Hypothalamus (tissue), 51 donors: ENCODE results near the gene TIMM13.
"Not testable (repeated sequence)": the region's sequence is repeated elsewhere in the genome, so short reads cannot be mapped to it uniquely, and the experiment has no call there.

Experiments used
- DNase-seq, 51 donors: peaks; one replicate each; lab custom pipeline; 2025; lab: John Stamatoyannopoulos, UW

Gene TIMM13

GRCh38 chr19:2432131-2432848, 4.9 kb upstream of the TIMM13 start:
- no peak for DNase-seq

DNA sequence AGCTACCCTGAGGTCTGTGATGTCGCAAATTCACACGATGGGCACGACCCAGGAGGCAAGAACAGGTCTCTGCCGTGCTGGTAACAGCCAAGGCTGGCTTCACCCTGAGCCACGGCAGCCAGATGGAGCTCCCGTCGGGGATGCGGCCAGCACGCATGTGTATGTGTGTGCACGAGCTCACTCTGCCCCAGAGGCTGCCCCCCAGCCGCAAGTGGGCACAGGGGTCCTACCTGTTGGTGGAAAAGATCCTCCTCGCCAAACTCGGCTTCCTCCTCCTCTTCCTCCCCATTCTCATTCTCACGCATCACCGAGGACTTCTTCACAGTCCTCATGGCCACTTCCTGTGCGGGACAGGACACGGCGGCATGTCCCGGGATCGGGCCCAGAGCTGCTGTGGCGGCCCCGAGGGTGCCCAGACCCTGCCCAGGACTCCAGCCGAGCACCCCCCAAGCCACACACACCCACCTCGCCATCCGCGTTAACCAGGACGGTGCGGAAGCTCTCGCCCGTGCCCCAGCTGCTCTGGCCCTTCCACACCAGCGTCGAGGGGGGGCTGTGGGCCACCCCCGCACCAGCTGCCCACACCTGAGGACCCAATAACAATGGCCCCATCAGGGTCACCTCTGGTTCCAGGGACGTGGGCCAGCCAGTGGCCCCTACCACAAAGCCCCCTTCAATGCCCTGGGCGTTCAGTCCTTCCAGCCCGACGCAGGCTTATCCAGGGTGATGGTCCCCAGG, 4.1 kb upstream of the TIMM13 start:
- DNase-seq = no peak

DNA sequence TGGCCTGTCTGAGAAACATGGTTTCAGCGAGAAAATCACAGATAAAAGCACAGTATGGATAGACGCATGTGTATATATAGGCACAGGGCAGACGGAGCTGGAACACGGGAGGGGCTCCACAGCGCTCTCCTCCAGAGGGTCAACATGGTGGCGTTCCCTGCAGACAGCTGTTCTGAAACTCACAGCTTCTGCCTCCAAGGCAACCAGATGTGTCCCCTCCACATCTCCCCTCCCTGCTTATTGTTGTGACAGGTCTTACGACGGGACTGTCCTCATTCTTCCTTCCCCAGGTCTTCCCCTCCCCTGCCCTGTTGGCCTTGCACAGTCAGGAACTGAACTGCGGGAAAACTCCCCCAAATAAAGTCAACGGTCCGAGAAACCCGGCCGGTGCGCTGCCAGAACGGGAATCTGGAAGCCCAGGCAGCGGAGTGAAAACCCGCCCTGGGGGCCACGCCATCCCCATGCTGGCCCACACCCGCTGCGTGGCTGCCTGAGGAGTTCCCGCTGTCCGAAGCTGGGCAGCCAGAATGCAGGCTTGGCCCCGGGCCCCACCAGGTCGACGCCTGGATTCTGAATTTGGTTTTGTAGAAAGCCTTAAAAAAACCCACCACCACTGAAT, 2.6 kb upstream of the TIMM13 start:
- no peak for DNase-seq

- no peak for DNase-seq
These were observed 1.6 kb upstream of the TIMM13 start for GRCh38 chr19:2428756-2429711.

DNA sequence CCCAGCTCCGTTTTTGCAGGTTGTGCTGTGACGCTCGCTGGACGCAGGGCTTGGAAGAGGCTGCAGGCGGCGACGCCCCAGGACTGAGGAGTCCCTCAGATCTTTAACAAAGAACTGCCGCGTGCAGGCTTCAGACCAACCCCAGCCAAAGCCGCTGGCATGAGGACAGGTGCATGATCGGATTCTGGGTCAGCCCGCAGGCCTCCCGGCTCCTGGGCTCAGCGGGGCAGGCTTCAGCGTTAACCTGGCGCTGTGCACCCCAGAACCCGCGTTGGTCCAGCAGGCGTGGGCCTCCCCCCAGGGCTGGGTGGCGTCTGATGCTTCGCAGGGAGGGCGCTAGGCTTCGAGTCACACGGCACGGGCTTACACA, 920 bp upstream of the TIMM13 start:
- DNase-seq = peak in 22 of 51 donors; percentile 5 to 55 (median 26)

GRCh38 chr19:2426611-2427428, 566 bp downstream of the TIMM13 start:
- DNase-seq = peak in 14 of 51 donors; percentile 16 to 62 (median 37)

GRCh38 chr19:2425622-2426581, 1.5 kb downstream of the TIMM13 start:
- DNase-seq = no peak

GRCh38 chr19:2424686-2425621, 2.4 kb downstream of the TIMM13 start:
- DNase-seq = peak in 13 of 51 donors; percentile 6 to 39 (median 17)

DNA sequence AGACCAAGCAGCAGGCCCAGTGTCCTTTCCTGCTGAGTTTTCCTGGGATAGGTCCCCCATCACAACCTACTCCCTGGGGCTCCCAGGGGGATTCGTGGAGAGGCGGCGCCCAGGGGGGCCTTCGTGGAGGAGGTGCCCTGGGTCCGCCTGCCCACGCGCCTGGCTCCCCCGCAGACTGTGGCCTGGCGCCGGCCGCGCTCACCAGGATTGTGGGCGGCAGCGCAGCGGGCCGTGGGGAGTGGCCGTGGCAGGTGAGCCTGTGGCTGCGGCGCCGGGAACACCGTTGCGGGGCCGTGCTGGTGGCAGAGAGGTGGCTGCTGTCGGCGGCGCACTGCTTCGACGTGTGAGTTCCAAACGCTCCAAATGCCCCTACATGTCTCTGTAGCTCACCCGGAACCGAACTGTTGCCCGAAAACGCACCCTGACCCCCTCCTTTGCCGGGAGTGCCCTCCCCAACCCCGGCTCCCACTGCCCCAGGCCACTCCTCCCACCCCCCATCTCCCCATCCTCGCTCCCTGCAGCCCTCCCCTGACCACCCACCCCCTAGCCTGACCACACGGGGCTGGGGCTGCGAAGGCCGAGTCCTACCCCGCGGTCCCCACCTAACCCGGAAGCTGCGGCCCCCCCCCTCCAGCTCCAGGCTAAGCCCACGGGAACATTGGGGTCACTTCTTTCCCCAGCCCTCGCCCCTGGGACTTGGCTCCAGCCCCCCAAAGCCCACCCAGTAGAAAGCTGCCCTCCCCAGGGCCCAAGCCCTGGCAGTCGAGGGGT, 3.3 kb downstream of the TIMM13 start:
- DNase-seq = no peak

DNA sequence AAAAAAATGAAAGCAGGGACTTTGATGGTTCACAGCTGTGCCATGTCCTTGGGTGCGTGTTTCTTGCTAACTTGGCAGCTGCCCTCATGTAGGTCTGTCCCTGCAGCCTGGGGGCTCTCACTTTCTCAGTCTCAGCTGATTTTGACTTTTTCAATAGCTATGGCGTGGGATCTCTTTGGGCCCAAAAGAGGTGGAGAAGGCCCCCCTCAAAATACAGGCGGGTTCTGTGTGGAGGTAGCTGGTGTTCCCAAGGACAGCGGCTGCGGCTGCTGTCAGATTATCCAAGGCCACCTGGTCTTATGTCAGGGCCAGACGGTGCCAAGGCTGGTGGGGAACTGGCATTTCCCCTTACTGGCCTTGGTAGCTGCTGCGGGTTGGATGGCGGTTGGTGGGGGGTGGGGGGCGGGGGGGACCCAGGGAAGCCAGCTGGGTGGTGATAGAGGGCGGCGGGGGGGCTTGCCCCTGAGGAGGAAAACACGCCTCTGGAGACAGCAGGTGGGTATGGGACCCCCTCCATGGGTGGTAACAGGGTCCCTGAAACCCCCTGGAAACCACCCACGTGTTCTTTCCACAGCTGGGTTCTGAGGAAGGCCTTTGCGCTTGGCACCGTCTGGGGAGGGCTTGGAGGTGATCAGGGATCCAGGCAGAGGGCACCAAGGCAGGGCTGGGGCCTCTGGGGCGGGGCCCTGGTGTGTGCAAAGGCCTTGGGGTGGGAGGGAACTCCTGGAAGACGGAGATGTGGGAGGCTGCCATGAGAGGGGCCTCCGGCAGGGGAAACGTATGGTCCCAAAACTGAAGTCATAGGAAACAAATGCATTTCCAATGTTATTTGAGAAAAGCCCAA, 4.1 kb downstream of the TIMM13 start:
- no peak for DNase-seq

- no peak for DNase-seq
These were observed 5.6 kb downstream of the TIMM13 start for GRCh38 chr19:2421581-2422306.

DNA sequence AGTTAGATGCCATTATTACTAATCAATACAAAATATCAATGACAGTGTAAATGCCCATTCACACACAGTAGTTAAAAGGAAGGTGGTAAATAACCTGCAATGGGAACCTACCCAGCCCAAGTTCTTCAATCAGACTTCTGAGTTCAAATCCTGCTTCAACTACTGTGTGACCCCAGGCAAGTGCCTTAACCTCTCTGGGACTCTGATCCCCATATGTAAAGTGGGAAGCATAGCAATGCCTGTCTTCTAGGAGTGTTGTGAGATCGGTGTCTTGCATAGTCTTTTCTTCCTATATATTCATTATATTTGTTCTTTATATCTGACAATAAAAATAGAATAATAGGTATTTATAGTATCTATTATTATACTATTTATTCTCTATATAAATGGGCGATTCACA, 6.9 kb downstream of the TIMM13 start:
- no peak for DNase-seq

DNA sequence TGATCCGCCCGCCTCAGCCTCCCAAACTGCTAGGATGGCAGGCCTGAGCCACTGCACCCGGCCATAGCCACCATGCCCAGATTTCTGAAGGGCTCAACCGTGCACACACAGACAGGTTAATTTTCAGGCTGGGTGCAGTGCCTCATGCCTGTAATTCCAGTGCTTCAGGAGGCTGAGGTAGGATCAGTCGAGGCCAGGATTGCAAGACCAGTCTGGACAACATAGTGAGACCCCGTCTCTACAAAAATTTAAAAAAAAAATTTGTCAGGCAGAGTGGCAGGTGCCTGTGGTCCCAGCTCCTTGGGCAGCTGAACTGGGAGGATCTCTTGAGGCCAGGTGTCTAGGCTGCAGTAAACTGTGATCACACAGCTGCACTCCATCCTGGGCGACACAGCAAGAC, 7.6 kb downstream of the TIMM13 start:
- DNase-seq = no peak

DNA sequence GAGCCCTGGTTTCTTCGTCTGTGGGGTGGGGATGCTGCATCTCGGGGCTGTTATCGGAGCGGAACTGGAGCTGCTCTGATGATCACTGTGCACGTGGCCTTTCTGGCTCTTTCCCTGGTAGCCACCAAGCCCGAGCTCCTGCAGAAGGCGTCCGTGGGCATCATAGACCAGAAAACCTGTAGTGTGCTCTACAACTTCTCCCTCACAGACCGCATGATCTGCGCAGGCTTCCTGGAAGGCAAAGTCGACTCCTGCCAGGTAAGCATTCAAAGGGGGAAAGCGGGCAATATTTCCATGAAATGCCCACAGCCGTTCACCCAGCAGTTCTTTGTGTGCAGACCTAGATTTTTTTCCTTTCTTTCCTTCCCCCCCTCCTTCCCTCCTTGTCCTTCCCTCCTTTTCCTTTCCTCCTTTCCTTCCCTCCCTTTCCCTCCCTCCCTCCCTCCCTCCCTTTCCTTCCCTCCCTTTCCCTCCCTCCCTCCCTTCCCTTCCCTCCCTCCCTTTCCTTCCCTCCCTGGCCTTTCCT, 9.4 kb downstream of the TIMM13 start:
- DNase-seq = no peak

DNA sequence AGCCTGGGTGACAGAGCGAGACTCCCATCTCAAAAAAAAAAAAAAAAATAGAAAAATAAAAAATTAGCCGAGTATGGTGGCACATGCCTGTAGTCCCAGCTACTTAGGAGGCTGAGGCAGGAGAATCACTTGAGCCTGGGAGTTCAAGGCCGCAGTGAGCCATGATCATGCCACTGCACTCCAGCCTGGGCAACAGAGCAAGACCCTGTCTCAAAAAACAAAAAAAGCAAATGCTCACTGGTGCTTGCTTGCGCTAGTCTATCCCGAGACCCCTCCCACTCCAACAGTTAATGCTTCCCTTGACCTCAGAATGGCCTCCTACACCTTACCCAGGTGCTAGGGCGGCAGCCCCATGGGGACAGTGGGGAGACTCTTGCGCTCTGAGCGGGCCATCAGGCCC, 9.9 kb downstream of the TIMM13 start:
- not testable (repeated sequence) for DNase-seq
